Endothelial cell of umbilical vein (primary cell): ENCODE measurements around the gene RAMP3. TPM values are rescaled to one million over a fixed set of nuclear protein-coding genes. Genes with fewer than 3 reads are reported as not detected.

Source experiments
- BruUV-seq: library from RNA; stranded (reverse); fragments of 400-500 nt; replicated peaks from 2 replicates; lab custom pipeline; 2021; lab: Mats Ljungman, UMichigan
- CTCF ChIA-PET: fragments of 300-600, 350-600 bp; sonication (Branson Sonifier 250); formaldehyde crosslinking; loops from one replicate; lab custom pipeline; 2021; ENCODE audit warnings: antibody characterized with exemption, inconsistent platforms; lab: Charles Lee
- POLR2A ChIA-PET: fragments of 300-600, 350-600 bp; sonication (Branson Sonifier 250); formaldehyde crosslinking; loops from one replicate; lab custom pipeline; 2021; ENCODE audit warnings: antibody characterized with exemption, inconsistent platforms; lab: Charles Lee
- DNase-seq: peaks from one replicate; pipeline ENCODE4 v3.0.0-alpha.2; 2011; ENCODE audit warnings: low read depth, low spot score
- FAIRE-seq: peaks from 2 replicates; lab custom pipeline; 2011; peaks lifted over from hg19 to GRCh38; lab: Jason Lieb, UNC
- H2AFZ ChIP-seq: 2 replicates; pipeline ENCODE4 v1.6.0; 2012; ENCODE audit warnings: low read depth, low read length, control low read depth, inconsistent platforms
- H3K27ac ChIP-seq: 2 replicates; pipeline ENCODE4 v1.5.1; 2011; ENCODE audit warnings: low read depth, mild to moderate bottlenecking, control low read depth, low read length, moderate library complexity; ENCODE audit not compliant: insufficient read depth
- H3K27me3 ChIP-seq, 2 experiments: 2 replicates each; pipeline versions ENCODE4 v1.6.0 to v1.6.1; 2011; ENCODE audit warnings: low read length in 2 of 2, mixed read lengths in 1 of 2; ENCODE audit not compliant: control insufficient read depth in 2 of 2, insufficient read depth in 2 of 2
- H3K36me3 ChIP-seq, 2 experiments: 2 replicates in 1 of 2; 3 replicates in 1 of 2; pipeline ENCODE4 v1.5.1; 2011; ENCODE audit warnings: low read length in 2 of 2, mild to moderate bottlenecking in 1 of 2, moderate library complexity in 1 of 2; ENCODE audit not compliant: control insufficient read depth in 2 of 2, insufficient read depth in 2 of 2; ENCODE audit errors: extremely low read depth in 1 of 2
- H3K4me1 ChIP-seq: 3 replicates; pipeline ENCODE4 v1.5.1; 2011; ENCODE audit warnings: mild to moderate bottlenecking, low read length; ENCODE audit not compliant: control insufficient read depth, insufficient read depth; ENCODE audit errors: extremely low read depth
- H3K4me2 ChIP-seq: 2 replicates; pipeline ENCODE4 v1.6.1; 2011; ENCODE audit warnings: low read length, control low read depth, mixed read lengths; ENCODE audit not compliant: insufficient read depth
- H3K4me3 ChIP-seq, 3 experiments: fragments of 200-600 bp in 1 of 3; sonication (generic), shearing (Covaris generic) in 1 of 3; replicated peaks in 1 of 3; 2 replicates each; pipeline ENCODE4 v1.5.1; 2011 to 2016; ENCODE audit warnings: control low read depth in 3 of 3, low read length in 3 of 3, mild to moderate bottlenecking in 2 of 3, inconsistent platforms in 1 of 3, low read depth in 1 of 3, moderate library complexity in 1 of 3; ENCODE audit not compliant: insufficient read depth in 1 of 3
- H3K79me2 ChIP-seq: 2 replicates; pipeline ENCODE4 v1.6.0; 2012; ENCODE audit warnings: low read length, inconsistent platforms; ENCODE audit not compliant: control insufficient read depth, insufficient read depth
- H3K9ac ChIP-seq: replicated peaks from 2 replicates; pipeline ENCODE3; 2011; ENCODE audit warnings: low read length, control low read depth; ENCODE audit not compliant: insufficient read depth; ENCODE audit errors: extremely low read depth
- H3K9me1 ChIP-seq: replicated peaks from 3 replicates; pipeline ENCODE4 v1.6.0; 2011; ENCODE audit warnings: mild to moderate bottlenecking, low read length; ENCODE audit not compliant: control insufficient read depth, insufficient read depth; ENCODE audit errors: extremely low read depth
- H3K9me3 ChIP-seq: replicated peaks from 2 replicates; pipeline ENCODE4 v1.5.1; 2012; ENCODE audit warnings: low read length, inconsistent platforms; ENCODE audit not compliant: control insufficient read depth, insufficient read depth
- H4K20me1 ChIP-seq: replicated peaks from 2 replicates; pipeline ENCODE3; 2011; ENCODE audit warnings: mild to moderate bottlenecking, low read length; ENCODE audit not compliant: control insufficient read depth, insufficient read depth; ENCODE audit errors: extremely low read depth
- CTCF ChIP-seq, 2 donors: IDR thresholded peaks; 1 replicate in 1 of 2; 2 replicates in 1 of 2; pipeline ENCODE4 v1.5.1; 2011; ENCODE audit warnings: low read length in 2 of 2, mild to moderate bottlenecking in 2 of 2, moderate library complexity in 2 of 2, control low read depth in 1 of 2, inconsistent platforms in 1 of 2, low read depth in 1 of 2; ENCODE audit not compliant: insufficient read depth in 1 of 2; ENCODE audit errors: extremely low read depth in 1 of 2
- EZH2 ChIP-seq: IDR thresholded peaks from 2 replicates; pipeline ENCODE4 v1.6.1; 2012; ENCODE audit warnings: borderline replicate concordance, low read depth, mild to moderate bottlenecking, moderate library complexity, low read length, inconsistent platforms; ENCODE audit not compliant: severe bottlenecking
- FOS ChIP-seq: IDR thresholded peaks from 2 replicates; pipeline ENCODE4 v1.6.1; 2011; ENCODE audit warnings: mild to moderate bottlenecking, low read length, moderate library complexity, borderline replicate concordance; ENCODE audit not compliant: insufficient read depth
- GATA2 ChIP-seq: IDR thresholded peaks from 2 replicates; pipeline ENCODE4 v1.7.0; 2011; ENCODE audit warnings: low read depth, mild to moderate bottlenecking, moderate library complexity, mixed read lengths, low read length; ENCODE audit not compliant: insufficient read length, insufficient read depth
- JUN ChIP-seq: IDR thresholded peaks from 2 replicates; pipeline ENCODE4 v1.6.1; 2011; ENCODE audit warnings: borderline replicate concordance, low read depth; ENCODE audit not compliant: insufficient read length, insufficient read depth
- MAX ChIP-seq: IDR thresholded peaks from 2 replicates; pipeline ENCODE4 v1.6.1; 2011; ENCODE audit not compliant: insufficient read depth, insufficient read length
- MYC ChIP-seq: IDR thresholded peaks from one replicate; pipeline ENCODE4 v1.6.1; 2011; ENCODE audit warnings: mild to moderate bottlenecking, low read depth, low read length
- POLR2A ChIP-seq: IDR thresholded peaks from 2 replicates; pipeline ENCODE4 v1.6.1; 2012; ENCODE audit warnings: low read depth, mild to moderate bottlenecking, control low read depth, low read length
- POLR2AphosphoS5 ChIP-seq: IDR thresholded peaks from 2 replicates; pipeline ENCODE4 v1.6.1; 2012; ENCODE audit warnings: low read depth, mild to moderate bottlenecking, control low read depth, low read length, moderate library complexity; ENCODE audit not compliant: insufficient read depth
- dilution Hi-C: fragments of 300-500 bp; cut with MboI; formaldehyde crosslinking; loops from one replicate; pipeline ENCODE4 v1.15.0; 2019; ENCODE audit warnings: low sequenced_read_pairs; ENCODE audit not compliant: extremely low pct_ligation_motif_present
- intact Hi-C: fragments of 100-400 bp; cut with micrococcal nuclease; formaldehyde crosslinking; loops from one replicate; pipeline ENCODE4 v1.10.0; 2022
- polyA plus RNA-seq, 4 experiments: library from polyadenylated mRNA; depleted of rRNA in 3 of 4; stranded (reverse) in 3 of 4; unstranded in 1 of 4; fragments of >200 nt; gene quantifications; 2 replicates each; pipeline versions ENCODE4 v1.2.1 to v1.2.3, GENCODE V29; 2011 to 2012; ENCODE audit warnings: missing spikeins in 1 of 4
- total RNA-seq: library from RNA; stranded (reverse); gene quantifications from 2 replicates; pipeline ENCODE4 v1.2.3, GENCODE V29; 2021

Gene RAMP3
- total and polyA plus RNA-seq, 2 donors (not counting 3 experiments of a cell fraction or from before 2014, with no cell fraction given), result not detected

- FAIRE-seq (no peak), DNase-seq (no peak)
- ChIA-PET CTCF (interaction anchor here (0.6 to 9.8 kb wide), 4 partner anchors 19 to 174 kb away, joined by 3 to 585 read pairs (median 34); no protein-coding TSS in a partner anchor), POLR2A (interaction anchor here (0.6 kb wide), 2 partner anchors 257 to 908 kb away, joined by 3 read pairs; no protein-coding TSS in a partner anchor)
- H3K4me3 ChIP-seq, result no peak overlapping the region
- H3K36me3 ChIP-seq, result no peaks in the 10 kb centered on the region
- no peak overlapping the region for H3K4me2 ChIP-seq
- H3K9ac ChIP-seq, result no peak overlapping the region
- dilution Hi-C loops (no loop called here), intact Hi-C loops (no loop called here)
- no peaks in the 10 kb centered on the region for H3K79me2 ChIP-seq
- no TSS peak for BruUV-seq
- H3K9me3 ChIP-seq, result no peaks in the 10 kb centered on the region
- H3K9me1 ChIP-seq, result no peaks in the 10 kb centered on the region
- H3K27me3 ChIP-seq, result peaks cover 4 to 5% of the 10 kb centered on the region in 2 experiments
- no peaks in the 10 kb centered on the region for H3K4me1 ChIP-seq
- no peak overlapping the region for H2AFZ ChIP-seq
- no peaks in the 10 kb centered on the region for H4K20me1 ChIP-seq
- H3K27ac ChIP-seq, result no peak overlapping the region
- no peak for TF ChIP-seq POLR2A
- no peak for TF ChIP-seq GATA2
- TF ChIP-seq MAX, result no peak
- TF ChIP-seq CTCF (IDR thresholded peaks at IDR 0.05; ENCODE audit: extremely low read depth in 1 of 2, insufficient read depth in 1 of 2, low read depth in 1 of 2, low read length in 2 of 2), result no peak
- TF ChIP-seq JUN, result no peak
- TF ChIP-seq EZH2, result no peak
- no peak for TF ChIP-seq FOS
- no peak for TF ChIP-seq POLR2AphosphoS5
- TF ChIP-seq MYC, result no peak
Observed at GRCh38 chr7:45138433-45139267, 18.9 kb upstream of the RAMP3 start.
